K562 (cell line): ENCODE results near the gene SAPCD1. TPM values are rescaled to one million over a fixed set of nuclear protein-coding genes. Genes with fewer than 3 reads are reported as not detected.

Experiments
- ATAC-seq: fragments of 200-7000 bp; cut with Tn5 transposase; 3 replicates; pipeline ENCODE4 v1.9.1; 2020; ENCODE audit warnings: moderate library complexity
- BruUV-seq: library from RNA; stranded (reverse); fragments of 400-500 nt; replicated peaks from 2 replicates; lab custom pipeline; 2021; lab: Mats Ljungman, UMichigan
- CTCF ChIA-PET: fragments of 300-600 bp; formaldehyde crosslinking; extraction: SDS; loops from one replicate; lab custom pipeline; 2021; ENCODE audit warnings: low intra/inter-chr PET ratio; lab: Yijun Ruan, JAX
- POLR2A ChIA-PET: fragments of 300-600, 350-650 bp; sonication (Branson Sonifier 250); formaldehyde crosslinking; extraction: SDS; loops from one replicate; lab custom pipeline; 2021; ENCODE audit warnings: antibody characterized with exemption, inconsistent platforms; lab: Yijun Ruan, JAX
- DNase-seq, 4 experiments: peaks; one replicate each; pipeline versions ENCODE4 v3.0.0 to v3.0.0-alpha.2; 2011 to 2018; ENCODE audit warnings: low spot score in 3 of 4, mixed read lengths in 3 of 4; ENCODE audit errors: extremely low read depth in 1 of 4
- FAIRE-seq: peaks from 2 replicates; lab custom pipeline; 2011; peaks lifted over from hg19 to GRCh38; lab: Jason Lieb, UNC
- H2AFZ ChIP-seq: 2 replicates; pipeline ENCODE4 v1.6.0; 2011; ENCODE audit warnings: low read depth, low read length, control low read depth, inconsistent platforms
- H3K27ac ChIP-seq: fragments of 200-600 bp; 3 replicates; pipeline ENCODE4 v1.8.0; 2011; ENCODE audit warnings: low read depth, mild to moderate bottlenecking, control low read depth, inconsistent platforms, low read length, moderate library complexity, mixed read lengths; ENCODE audit errors: extremely low read depth
- H3K27me3 ChIP-seq, 2 experiments: fragments of 300-600 bp in 1 of 2; 2 replicates in 1 of 2; 3 replicates in 1 of 2; pipeline versions ENCODE4 v1.6.0 to v1.8.0; 2011; ENCODE audit warnings: inconsistent platforms in 2 of 2, low read length in 2 of 2, mild to moderate bottlenecking in 1 of 2, mixed read lengths in 1 of 2, moderate library complexity in 1 of 2; ENCODE audit not compliant: control insufficient read depth in 2 of 2, insufficient read depth in 2 of 2
- H3K36me3 ChIP-seq: fragments of 300-600 bp; 3 replicates; pipeline ENCODE4 v1.8.0; 2011; ENCODE audit warnings: mild to moderate bottlenecking, low read length, inconsistent platforms; ENCODE audit not compliant: control insufficient read depth, insufficient read depth
- H3K4me1 ChIP-seq, 2 experiments: fragments of 200-600 bp in 1 of 2; replicated peaks in 1 of 2; 2 replicates in 1 of 2; 3 replicates in 1 of 2; pipeline versions ENCODE4 v1.5.1 to v1.8.0; 2011; ENCODE audit warnings: inconsistent platforms in 2 of 2, low read length in 2 of 2, mild to moderate bottlenecking in 1 of 2, mixed read lengths in 1 of 2, moderate library complexity in 1 of 2; ENCODE audit not compliant: control insufficient read depth in 2 of 2, insufficient read depth in 2 of 2
- H3K4me2 ChIP-seq: 2 replicates; pipeline ENCODE4 v1.6.1; 2011; ENCODE audit warnings: low read length, control low read depth, inconsistent platforms, mixed read lengths; ENCODE audit not compliant: insufficient read depth
- H3K4me3 ChIP-seq: fragments of 200-600 bp; sonication (generic), shearing (Covaris generic); 2 replicates; pipeline ENCODE4 v1.5.1; 2016; ENCODE audit warnings: control low read depth, inconsistent platforms
- H3K79me2 ChIP-seq: fragments of 200-600 bp; 3 replicates; pipeline ENCODE4 v1.8.0; 2011; ENCODE audit warnings: low read length, inconsistent platforms; ENCODE audit not compliant: control insufficient read depth, insufficient read depth
- H3K9ac ChIP-seq, 2 experiments: 2 replicates each; pipeline versions ENCODE4 v1.6.0 to v1.6.1; 2011; ENCODE audit warnings: low read depth in 2 of 2, low read length in 2 of 2, control low read depth in 1 of 2, inconsistent platforms in 1 of 2, mild to moderate bottlenecking in 1 of 2, mixed read lengths in 1 of 2; ENCODE audit not compliant: insufficient read depth in 1 of 2
- H3K9me1 ChIP-seq: one replicate; pipeline ENCODE4 v1.6.0; 2011; ENCODE audit warnings: inconsistent platforms, mild to moderate bottlenecking, low read length, moderate library complexity; ENCODE audit not compliant: control insufficient read depth, insufficient read depth
- H3K9me3 ChIP-seq: replicated peaks from 2 replicates; pipeline ENCODE4 v1.5.1; 2011; ENCODE audit warnings: low read depth, low read length, inconsistent platforms; ENCODE audit not compliant: control insufficient read depth, insufficient read depth
- H4K20me1 ChIP-seq: replicated peaks from 2 replicates; pipeline ENCODE4 v1.6.1; 2011; ENCODE audit warnings: low read length, inconsistent platforms, mixed read lengths; ENCODE audit not compliant: control insufficient read depth, insufficient read depth
- CBFA2T2 ChIP-seq: fragments of 450-650 bp; conservative IDR thresholded peaks from 2 replicates; pipeline ENCODE4 v1.6.1; 2017; ENCODE audit warnings: mild to moderate bottlenecking
- E2F5 ChIP-seq: sonication (generic); formaldehyde crosslinking; IDR thresholded peaks from 2 replicates; pipeline ENCODE4 v1.8.0; 2022; ENCODE audit warnings: mild to moderate bottlenecking, missing genetic modification reagents
- ELF4 ChIP-seq: fragments of 450-650 bp; formaldehyde crosslinking; IDR thresholded peaks from 2 replicates; pipeline ENCODE4 v1.4.0; 2022; ENCODE audit warnings: missing genetic modification characterization
- FOS ChIP-seq: IDR thresholded peaks from 3 replicates; pipeline ENCODE4 v1.6.1; 2011; ENCODE audit not compliant: insufficient read length; ENCODE audit errors: extremely low read depth
- GABPB1 ChIP-seq: sonication (generic); formaldehyde crosslinking; IDR thresholded peaks from 2 replicates; pipeline ENCODE4 v1.8.0; 2022; ENCODE audit warnings: mild to moderate bottlenecking, missing genetic modification reagents
- HDAC1 ChIP-seq, 2 experiments: fragments of 450-650 bp; IDR thresholded peaks; 2 replicates each; pipeline ENCODE4 v1.6.1; 2016 to 2017; ENCODE audit warnings: inconsistent platforms in 1 of 2, mild to moderate bottlenecking in 1 of 2, moderate library complexity in 1 of 2
- IFI16 ChIP-seq: fragments of 250-450 bp; sonication (Bioruptor Pico); IDR thresholded peaks from 2 replicates; pipeline ENCODE4 v2.1.2; 2022; ENCODE audit warnings: mild to moderate bottlenecking, inconsistent platforms
- NR2C2 ChIP-seq, 2 experiments: fragments of 200-800 bp in 1 of 2; sonication (Bioruptor generic) in 1 of 2; sonication (generic) in 1 of 2; formaldehyde crosslinking in 1 of 2; IDR thresholded peaks; 2 replicates each; pipeline versions ENCODE4 v1.6.1 to v1.8.0; 2016 to 2022; ENCODE audit warnings: mild to moderate bottlenecking in 1 of 2, missing compliant biosample characterization in 1 of 2, missing genetic modification characterization in 1 of 2, missing genetic modification reagents in 1 of 2
- POLR3A ChIP-seq: IDR thresholded peaks from 2 replicates; pipeline ENCODE4 v1.6.1; 2011; ENCODE audit warnings: borderline replicate concordance, mild to moderate bottlenecking, moderate library complexity; ENCODE audit not compliant: insufficient read length, insufficient read depth; ENCODE audit errors: extremely low read depth
- PTRF ChIP-seq: fragments of 450-650 bp; IDR thresholded peaks from 2 replicates; pipeline ENCODE4 v1.6.1; 2016; ENCODE audit warnings: mild to moderate bottlenecking, missing genetic modification characterization, missing compliant biosample characterization
- RBM34 ChIP-seq: fragments of 200-400 bp; formaldehyde crosslinking; IDR thresholded peaks from 2 replicates; pipeline ENCODE4 v1.6.1; 2018; ENCODE audit warnings: low read length, borderline replicate concordance; ENCODE audit not compliant: insufficient read depth
- SMARCE1 ChIP-seq: fragments of 450-650 bp; IDR thresholded peaks from 2 replicates; pipeline ENCODE4 v1.7.1; 2016; ENCODE audit warnings: mild to moderate bottlenecking
- SRSF1 ChIP-seq: fragments of 200-400 bp; formaldehyde crosslinking; IDR thresholded peaks from 2 replicates; pipeline ENCODE4 v1.6.1; 2017; ENCODE audit warnings: mild to moderate bottlenecking, low read depth, low read length, moderate library complexity
- ZNF324 ChIP-seq: fragments of 250-450 bp; sonication (Bioruptor Pico); IDR thresholded peaks from 2 replicates; pipeline ENCODE4 v1.4.0; 2020; ENCODE audit warnings: mild to moderate bottlenecking
- ZNF696 ChIP-seq: fragments of 250-450 bp; sonication (Bioruptor Pico); conservative IDR thresholded peaks from 2 replicates; pipeline ENCODE4 v1.4.0; 2020; ENCODE audit warnings: mild to moderate bottlenecking, moderate library complexity
- ZNF785 ChIP-seq: fragments of 250-450 bp; sonication (Bioruptor Pico); IDR thresholded peaks from 2 replicates; pipeline ENCODE4 v1.4.0; 2020; ENCODE audit warnings: mild to moderate bottlenecking
- ZZZ3 ChIP-seq: fragments of 450-650 bp; IDR thresholded peaks from 2 replicates; pipeline ENCODE4 v1.6.1; 2016; ENCODE audit warnings: antibody characterized with exemption, mild to moderate bottlenecking, moderate library complexity
- WGBS: fragments of 100-300 bp; shearing (Covaris generic); methylation state at CpG from one replicate; pipeline ENCODE4 v1.1.6; 2016; ENCODE audit warnings: low coverage, mixed read lengths; ENCODE audit not compliant: insufficient coverage; ENCODE audit errors: missing lambda C conversion rate; 5-methylcytosine and 5-hydroxymethylcytosine counted together
- in situ Hi-C: fragments of 300-500 bp; cut with MboI; formaldehyde crosslinking; loops from 4 replicates; pipeline ENCODE4 v1.15.0; 2018; ENCODE audit warnings: inconsistent platforms, mixed read lengths
- intact Hi-C: fragments of 100-400 bp; cut with micrococcal nuclease; formaldehyde crosslinking; loops from 2 replicates; pipeline ENCODE4 v1.14.2; 2022
- polyA plus RNA-seq, 8 experiments: library from polyadenylated mRNA; depleted of rRNA in 4 of 8; stranded (reverse) in 5 of 8; unstranded in 3 of 8; fragments of >200 nt; fragmentation: Nextera tagmentation in 2 of 8; fragmentation: Illumina TruSeq in 1 of 8; extraction: Ambion mirVana in 2 of 8; extraction: Trizol in 1 of 8; gene quantifications; 2 replicates each; pipeline versions ENCODE4 v1.2.1 to v1.2.3, GENCODE V29; 2011 to 2014; ENCODE audit warnings: inconsistent platforms in 1 of 8, missing spikeins in 1 of 8
- total RNA-seq, 7 experiments: library from RNA; depleted of rRNA in 6 of 7; stranded (reverse); fragments of >200 nt in 6 of 7; fragmentation: Illumina TruSeq in 2 of 7; extraction: Trizol in 2 of 7; gene quantifications; 2 replicates each; pipeline versions ENCODE4 v1.2.1 to v1.2.3, GENCODE V29; 2011 to 2021; ENCODE audit warnings: low replicate concordance in 1 of 7
- TF ChIP-seq, protein P1 (sequence below): sonication (generic); formaldehyde crosslinking; IDR thresholded peaks from 2 replicates; pipeline ENCODE4 v1.8.0; 2022; ENCODE audit warnings: mild to moderate bottlenecking, missing genetic modification reagents

The SAPCD1 gene
- total and polyA plus RNA-seq, 9 of the 15 experiments (the other 6 are each of a cell fraction or from before 2014, with no cell fraction given) = 2.6 to 30.2 (median 7.4) TPM

GRCh38 chr6:31727717-31728671 is 34.5 kb upstream of the SAPCD1 start:
- Histone ChIP-seq H3K4me2 (peak overlapping the region; percentile 37), H4K20me1 (no peaks in the 10 kb centered on the region)
- 94% methylated on average over 39 of the region's 41 CpGs for WGBS
- TF ChIP-seq SRSF1 = no peak
- no peak for TF ChIP-seq RBM34
- TF ChIP-seq ZNF785 (CRISPR knock-in tag) = no peak
- TF ChIP-seq HDAC1 (IDR thresholded peaks at IDR 0.05) = peak in 1 of 2 experiments; percentile 6; a peak in 1 of 4 replicates
- TF ChIP-seq ELF4 (CRISPR knock-in tag) = peak; percentile 74; the same call in 1 of the 2 replicates
- TF ChIP-seq E2F5 (CRISPR knock-in tag) = peak; percentile 15; the same call in 1 of the 2 replicates
- TF ChIP-seq CBFA2T2 = no peak
- no peak for TF ChIP-seq GABPB1 (CRISPR knock-in tag)
- peak; percentile 65; the same call in 1 of the 2 replicates for TF ChIP-seq NR2C2 (CRISPR knock-in tag; IDR thresholded peaks at IDR 0.05)
- TF ChIP-seq NR2C2 (tag; IDR thresholded peaks at IDR 0.05) = no peak
- peak; percentile 6; the same call in 1 of the 2 replicates for TF ChIP-seq SMARCE1
- TF ChIP-seq ZNF696 (CRISPR knock-in tag) = no peak
- no peak for TF ChIP-seq ZZZ3
- peak; percentile 6; the same call in 1 of the 2 replicates for TF ChIP-seq ZNF324 (CRISPR knock-in tag)
- no peak for TF ChIP-seq FOS
- TF ChIP-seq PTRF (tag) = no peak
- TF ChIP-seq IFI16 (CRISPR knock-in tag) = no peak
- no peak for TF ChIP-seq POLR3A
- TF ChIP-seq, protein P1, sequence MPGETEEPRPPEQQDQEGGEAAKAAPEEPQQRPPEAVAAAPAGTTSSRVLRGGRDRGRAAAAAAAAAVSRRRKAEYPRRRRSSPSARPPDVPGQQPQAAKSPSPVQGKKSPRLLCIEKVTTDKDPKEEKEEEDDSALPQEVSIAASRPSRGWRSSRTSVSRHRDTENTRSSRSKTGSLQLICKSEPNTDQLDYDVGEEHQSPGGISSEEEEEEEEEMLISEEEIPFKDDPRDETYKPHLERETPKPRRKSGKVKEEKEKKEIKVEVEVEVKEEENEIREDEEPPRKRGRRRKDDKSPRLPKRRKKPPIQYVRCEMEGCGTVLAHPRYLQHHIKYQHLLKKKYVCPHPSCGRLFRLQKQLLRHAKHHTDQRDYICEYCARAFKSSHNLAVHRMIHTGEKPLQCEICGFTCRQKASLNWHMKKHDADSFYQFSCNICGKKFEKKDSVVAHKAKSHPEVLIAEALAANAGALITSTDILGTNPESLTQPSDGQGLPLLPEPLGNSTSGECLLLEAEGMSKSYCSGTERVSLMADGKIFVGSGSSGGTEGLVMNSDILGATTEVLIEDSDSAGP (CRISPR knock-in tag) = peak; percentile 78; the same call in 1 of the 2 replicates

More at GRCh38 chr6:31727717-31728671, 34.5 kb upstream of the SAPCD1 start:
- POLR2A ChIA-PET = interaction anchor here (0.5 to 15.0 kb wide), 23 partner anchors 7 to 376 kb away, joined by 3 to 236 read pairs (median 3); partner anchors contain the start of genes ABHD16A, BAG6, C6orf47 and CLIC1
- CTCF ChIA-PET = interaction anchor here (2.0 kb wide), 1 partner anchor 42 kb away, joined by 18 read pairs; no protein-coding TSS in a partner anchor
- Histone ChIP-seq H3K4me1 (peaks cover 44 to 69% of the 10 kb centered on the region in 2 experiments), H3K4me3 (no peak overlapping the region), H3K9me3 (no peaks in the 10 kb centered on the region), H2AFZ (peak overlapping the region; percentile 71), H3K27me3 (no peaks in the 10 kb centered on the region), H3K79me2 (peaks cover 25% of the 10 kb centered on the region), H3K9ac (peak overlapping the region; percentile 38 to 82), H3K27ac (peak overlapping the region; percentile 64), H3K36me3 (peaks cover 55% of the 10 kb centered on the region), H3K9me1 (peaks cover 5% of the 10 kb centered on the region)
- peak; percentile 82 for FAIRE-seq
- intact Hi-C loops = loop anchor here (2.0 kb wide), 1 partner anchor 99 kb away; the partner anchor contains the start of gene HSPA1B
- BruUV-seq = no TSS peak
- in situ Hi-C loops = no loop called here
- no peak for DNase-seq
- no peak for ATAC-seq
